ENCODE results near the gene TNIP2. TPM values are rescaled to one million over a fixed set of nuclear protein-coding genes. Genes with fewer than 3 reads are reported as not detected.

Gene TNIP2
- total and polyA plus RNA-seq, 2 donors (not counting 1 experiment from before 2014, with no cell fraction given) = 47.6 to 71.9 TPM

DNA sequence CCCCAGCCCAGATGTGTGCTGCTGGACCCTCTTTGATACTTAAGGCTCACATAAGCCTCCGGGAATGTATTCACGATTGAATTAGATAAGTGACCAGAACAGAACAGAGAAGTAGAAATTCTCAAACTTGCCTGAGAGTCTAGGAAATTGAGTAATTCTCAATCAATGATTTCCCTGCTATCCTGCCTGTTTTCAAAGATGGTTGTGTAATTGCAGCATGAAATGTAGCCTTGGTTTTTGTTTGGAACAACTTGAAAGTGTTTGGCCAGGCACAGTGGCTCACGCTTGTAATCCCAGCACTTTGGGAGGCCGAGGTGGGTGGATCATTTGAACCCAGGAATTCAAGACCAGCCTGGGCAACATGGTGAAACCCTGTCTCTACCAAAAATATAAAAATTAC lies 41.2 kb downstream of the TNIP2 start:
- peaks cover 21% of the 10 kb centered on the region for H3K79me2 ChIP-seq (ENCODE audit: control insufficient read depth, insufficient read depth, low read length)
- H3K36me3 ChIP-seq (replicated peaks in 1 of 2; ENCODE audit: control extremely low read depth in 1 of 2, control insufficient read depth in 1 of 2, extremely low read depth in 1 of 2, insufficient read depth in 2 of 2, low read length in 1 of 2) = peaks cover 0 to 53% of the 10 kb centered on the region in 2 experiments
- H3K27me3 Mint-ChIP-seq = no peaks in the 10 kb centered on the region
- ChIA-PET CTCF (no interaction called here), POLR2A (no interaction called here)
- 100% methylated on average over 4 of the region's 4 CpGs for WGBS (ENCODE audit: insufficient coverage)
- no peak overlapping the region for H3K4me2 ChIP-seq (replicated peaks; ENCODE audit: low read depth, low read length, poor library complexity, severe bottlenecking)
- no peaks in the 10 kb centered on the region for H3K9me3 Mint-ChIP-seq (ENCODE audit: insufficient read depth)
- H3K4me1 Mint-ChIP-seq = peaks cover 18% of the 10 kb centered on the region
- no peak overlapping the region for H3K4me3 ChIP-seq (ENCODE audit: control extremely low read depth in 1 of 5, extremely low read depth in 1 of 5, insufficient read depth in 1 of 5, low read depth in 2 of 5, low read length in 4 of 5)
- H4K20me1 ChIP-seq (ENCODE audit: control insufficient read depth, insufficient read depth, low read length, poor library complexity, severe bottlenecking) = no peaks in the 10 kb centered on the region
- no peak for DNase-seq
- H2AFZ ChIP-seq (ENCODE audit: insufficient read depth, low read depth, low read length, poor library complexity, severe bottlenecking) = no peak overlapping the region
- H3K27ac Mint-ChIP-seq = no peak overlapping the region
- no peak for ATAC-seq (ENCODE audit: low read depth)
- TF ChIP-seq, protein P1, sequence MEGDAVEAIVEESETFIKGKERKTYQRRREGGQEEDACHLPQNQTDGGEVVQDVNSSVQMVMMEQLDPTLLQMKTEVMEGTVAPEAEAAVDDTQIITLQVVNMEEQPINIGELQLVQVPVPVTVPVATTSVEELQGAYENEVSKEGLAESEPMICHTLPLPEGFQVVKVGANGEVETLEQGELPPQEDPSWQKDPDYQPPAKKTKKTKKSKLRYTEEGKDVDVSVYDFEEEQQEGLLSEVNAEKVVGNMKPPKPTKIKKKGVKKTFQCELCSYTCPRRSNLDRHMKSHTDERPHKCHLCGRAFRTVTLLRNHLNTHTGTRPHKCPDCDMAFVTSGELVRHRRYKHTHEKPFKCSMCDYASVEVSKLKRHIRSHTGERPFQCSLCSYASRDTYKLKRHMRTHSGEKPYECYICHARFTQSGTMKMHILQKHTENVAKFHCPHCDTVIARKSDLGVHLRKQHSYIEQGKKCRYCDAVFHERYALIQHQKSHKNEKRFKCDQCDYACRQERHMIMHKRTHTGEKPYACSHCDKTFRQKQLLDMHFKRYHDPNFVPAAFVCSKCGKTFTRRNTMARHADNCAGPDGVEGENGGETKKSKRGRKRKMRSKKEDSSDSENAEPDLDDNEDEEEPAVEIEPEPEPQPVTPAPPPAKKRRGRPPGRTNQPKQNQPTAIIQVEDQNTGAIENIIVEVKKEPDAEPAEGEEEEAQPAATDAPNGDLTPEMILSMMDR (IDR thresholded peaks at IDR 0.05) = no peak
- no peak for TF ChIP-seq EZH2 (IDR thresholded peaks at IDR 0.05; ENCODE audit: borderline replicate concordance, insufficient read depth, low read depth, low read length, poor library complexity, severe bottlenecking)
- intact Hi-C loops (cut with micrococcal nuclease) = no loop called here
- no peak overlapping the region for H3K9ac ChIP-seq (ENCODE audit: low read length)
- H3K27ac ChIP-seq (ENCODE audit: low read length in 2 of 2) = no peak overlapping the region
- peaks cover 5 to 10% of the 10 kb centered on the region in 2 donors for H3K4me1 ChIP-seq (ENCODE audit: control insufficient read depth in 2 of 2, insufficient read depth in 2 of 2, low read length in 2 of 2)
- no peak overlapping the region for H3K4me3 Mint-ChIP-seq
- H3K9me3 ChIP-seq (ENCODE audit: control extremely low read depth in 1 of 3, control insufficient read depth in 2 of 3, insufficient read depth in 1 of 3, low read length in 2 of 3) = no peaks in the 10 kb centered on the region
- no peaks in the 10 kb centered on the region for H3K27me3 ChIP-seq (replicated peaks in 1 of 4; ENCODE audit: control extremely low read depth in 1 of 4, control insufficient read depth in 3 of 4, insufficient read depth in 4 of 4, low read length in 3 of 4)

DNA sequence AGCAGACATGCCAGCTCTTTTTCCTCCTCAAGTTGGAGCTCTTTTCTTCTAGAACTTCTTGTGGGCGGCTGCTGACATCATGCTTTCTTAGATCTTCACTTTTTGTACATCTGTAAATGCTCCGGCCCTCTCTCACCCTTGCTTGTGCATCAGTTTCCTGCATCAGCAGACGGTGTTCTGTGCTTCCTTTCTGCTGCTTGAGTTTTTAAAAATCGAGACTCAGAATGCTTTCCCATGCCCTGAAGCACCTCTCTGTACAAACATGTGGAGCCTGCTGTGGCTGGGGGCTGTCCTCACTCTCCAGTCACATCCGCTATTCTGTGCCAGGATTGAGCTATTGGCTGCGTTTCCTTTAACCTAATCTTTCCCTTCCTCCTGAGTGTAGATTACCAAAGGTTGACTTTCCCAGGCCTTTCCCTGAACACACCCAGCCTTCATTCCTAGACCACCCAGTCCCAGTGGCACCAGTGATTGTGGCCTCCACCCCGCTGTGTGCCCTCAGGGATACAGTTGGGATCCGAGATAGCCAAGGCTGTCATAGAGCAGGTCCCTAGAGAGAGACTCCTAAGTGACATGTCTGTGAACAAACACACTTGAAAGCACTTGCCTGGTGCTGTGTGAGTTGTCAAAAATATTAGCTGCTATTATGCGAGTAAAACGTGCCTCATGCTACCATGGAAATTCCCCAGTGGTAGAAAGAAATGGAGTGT lies 41.9 kb downstream of the TNIP2 start:
- POLR2A ChIA-PET = no interaction called here
- H3K9ac ChIP-seq (ENCODE audit: low read length) = no peak overlapping the region

More for the DNA sequence above, 41.9 kb downstream of the TNIP2 start:
- Mint-ChIP-seq H3K4me3 (no peak overlapping the region), H3K9me3 (ENCODE audit: insufficient read depth) (no peaks in the 10 kb centered on the region), H3K27ac (peak overlapping the region; percentile 22), H3K4me1 (peaks cover 20% of the 10 kb centered on the region), H3K27me3 (no peaks in the 10 kb centered on the region)
- Histone ChIP-seq H2AFZ (ENCODE audit: insufficient read depth, low read depth, low read length, poor library complexity, severe bottlenecking) (no peak overlapping the region), H3K9me3 (ENCODE audit: control extremely low read depth in 1 of 3, control insufficient read depth in 2 of 3, insufficient read depth in 1 of 3, low read length in 2 of 3) (no peaks in the 10 kb centered on the region), H3K27ac (ENCODE audit: low read length in 2 of 2) (no peak overlapping the region), H4K20me1 (ENCODE audit: control insufficient read depth, insufficient read depth, low read length, poor library complexity, severe bottlenecking) (no peaks in the 10 kb centered on the region), H3K4me2 (replicated peaks; ENCODE audit: low read depth, low read length, poor library complexity, severe bottlenecking) (no peak overlapping the region), H3K4me3 (ENCODE audit: control extremely low read depth in 1 of 5, extremely low read depth in 1 of 5, insufficient read depth in 1 of 5, low read depth in 2 of 5, low read length in 4 of 5) (no peak overlapping the region), H3K36me3 (replicated peaks in 1 of 2; ENCODE audit: control extremely low read depth in 1 of 2, control insufficient read depth in 1 of 2, extremely low read depth in 1 of 2, insufficient read depth in 2 of 2, low read length in 1 of 2) (peaks cover 0 to 50% of the 10 kb centered on the region in 2 experiments), H3K27me3 (replicated peaks in 1 of 4; ENCODE audit: control extremely low read depth in 1 of 4, control insufficient read depth in 3 of 4, insufficient read depth in 4 of 4, low read length in 3 of 4) (no peaks in the 10 kb centered on the region), H3K4me1 (ENCODE audit: control insufficient read depth in 2 of 2, insufficient read depth in 2 of 2, low read length in 2 of 2) (peaks cover 5 to 10% of the 10 kb centered on the region in 2 donors), H3K79me2 (ENCODE audit: control insufficient read depth, insufficient read depth, low read length) (peaks cover 21% of the 10 kb centered on the region)
- WGBS (ENCODE audit: insufficient coverage) = 39% methylated on average over 6 of the region's 10 CpGs
- CTCF ChIA-PET = interaction anchor here (0.6 to 1.7 kb wide), 5 partner anchors 17 to 116 kb away, joined by 3 to 5 read pairs (median 3); no protein-coding TSS in a partner anchor
- intact Hi-C loops (cut with micrococcal nuclease) = no loop called here
- DNase-seq (no peak), ATAC-seq (ENCODE audit: low read depth) (no peak)
- TF ChIP-seq EZH2 (IDR thresholded peaks at IDR 0.05; ENCODE audit: borderline replicate concordance, insufficient read depth, low read depth, low read length, poor library complexity, severe bottlenecking) = no peak
- TF ChIP-seq, protein P1 (IDR thresholded peaks at IDR 0.05) = no peak
